Loucy (cell line): ENCODE measurements around the gene TRMT11.

ENCODE experiments used
- H2AFZ ChIP-seq: fragments of 200-600 bp; sonication (generic); 2 replicates; pipeline ENCODE4 v1.6.0; 2016; ENCODE audit warnings: antibody characterized with exemption, mild to moderate bottlenecking, low read length, moderate library complexity
- H3F3A ChIP-seq: fragments of 200-600 bp; 2 replicates; pipeline ENCODE4 v1.6.0; 2016; ENCODE audit warnings: antibody characterized with exemption, low read depth, mild to moderate bottlenecking
- H3K27me3 ChIP-seq: fragments of 200-600 bp; sonication (generic); 2 replicates; pipeline ENCODE4 v1.6.1; 2014; ENCODE audit warnings: low read length, mild to moderate bottlenecking; ENCODE audit not compliant: insufficient read depth, poor library complexity, severe bottlenecking
- H3K36me3 ChIP-seq: fragments of 200-600 bp; sonication (generic); 2 replicates; pipeline ENCODE4 v1.6.1; 2016; ENCODE audit warnings: low read length; ENCODE audit not compliant: insufficient read depth
- H3K4me1 ChIP-seq: fragments of 200-600 bp; sonication (generic); 2 replicates; pipeline ENCODE4 v1.5.1; 2014; ENCODE audit warnings: low read length, mild to moderate bottlenecking; ENCODE audit not compliant: insufficient read depth, poor library complexity, severe bottlenecking
- H3K4me2 ChIP-seq: fragments of 200-600 bp; sonication (generic); 2 replicates; pipeline ENCODE4 v1.6.0; 2014; ENCODE audit warnings: antibody characterized with exemption, low read length, low read depth, mild to moderate bottlenecking; ENCODE audit not compliant: poor library complexity, severe bottlenecking
- H3K4me3 ChIP-seq: fragments of 200-600 bp; sonication (generic); 2 replicates; pipeline ENCODE4 v1.5.1; 2014; ENCODE audit warnings: low read length, mild to moderate bottlenecking, mixed read lengths; ENCODE audit not compliant: poor library complexity, severe bottlenecking
- H3K79me2 ChIP-seq: fragments of 200-600 bp; sonication (generic); 2 replicates; pipeline ENCODE4 v1.6.1; 2014; ENCODE audit warnings: low read length; ENCODE audit not compliant: insufficient read depth
- H3K9ac ChIP-seq: fragments of 200-600 bp; sonication (generic); 2 replicates; pipeline ENCODE4 v1.6.0; 2014; ENCODE audit warnings: mild to moderate bottlenecking, low read depth, low read length, moderate library complexity; ENCODE audit not compliant: poor library complexity, severe bottlenecking
- H3K9me2 ChIP-seq: fragments of 200-600 bp; sonication (generic); replicated peaks from 2 replicates; pipeline ENCODE4 v1.6.1; 2016; ENCODE audit warnings: low read depth, low read length, mixed read lengths
- H3K9me3 ChIP-seq: fragments of 200-600 bp; sonication (generic); 2 replicates; pipeline ENCODE4 v1.6.1; 2014; ENCODE audit warnings: mild to moderate bottlenecking, antibody characterized with exemption, low read length, low read depth; ENCODE audit not compliant: insufficient read depth
- H4K20me1 ChIP-seq: fragments of 200-600 bp; sonication (generic); 2 replicates; pipeline ENCODE4 v1.6.0; 2014; ENCODE audit warnings: antibody characterized with exemption, low read length, mild to moderate bottlenecking; ENCODE audit not compliant: insufficient read depth, poor library complexity, severe bottlenecking
- EZH2phosphoT487 ChIP-seq: fragments of 200-600 bp; IDR thresholded peaks from 2 replicates; pipeline ENCODE4 v1.6.1; 2018; ENCODE audit warnings: antibody characterized with exemption, mild to moderate bottlenecking, moderate library complexity, borderline replicate concordance
- TF ChIP-seq, protein P1 (sequence below): fragments of 200-600 bp; sonication (generic); conservative IDR thresholded peaks from 2 replicates; pipeline ENCODE4 v1.5.1; 2014; ENCODE audit warnings: mild to moderate bottlenecking, antibody characterized with exemption, low read length

Gene TRMT11

GRCh38 chr6:126041516-126041915 is 55.2 kb downstream of the TRMT11 start:
- Histone ChIP-seq H3K4me2 (no peak overlapping the region), H3K9me3 (peaks cover 5% of the 10 kb centered on the region; the same call in 1 of the 2 replicates), H3K36me3 (peaks cover 15% of the 10 kb centered on the region; the same call in 1 of the 2 replicates)

DNA sequence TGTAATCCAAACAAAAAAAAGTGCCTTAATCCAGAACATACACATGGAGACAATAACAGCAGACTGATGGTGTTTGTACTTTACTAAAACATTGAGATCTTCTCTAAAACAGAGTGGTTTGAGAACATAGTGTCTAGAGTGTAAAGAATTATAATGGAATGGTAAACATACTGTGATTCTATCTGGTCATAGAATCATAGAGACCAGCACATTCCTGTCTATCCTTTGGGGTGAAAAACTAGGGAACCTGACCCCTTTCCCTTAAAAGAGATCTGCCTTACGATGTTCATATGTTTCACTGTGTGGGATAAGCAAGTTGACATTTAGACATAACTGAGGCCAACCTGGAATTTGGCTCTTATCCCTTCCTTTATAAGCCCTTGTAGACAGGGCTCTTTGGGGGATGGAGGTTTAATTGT is 55.7 kb downstream of the TRMT11 start:
- H3K9ac ChIP-seq = no peak overlapping the region
- TF ChIP-seq EZH2phosphoT487 = no peak
- TF ChIP-seq, protein P1, sequence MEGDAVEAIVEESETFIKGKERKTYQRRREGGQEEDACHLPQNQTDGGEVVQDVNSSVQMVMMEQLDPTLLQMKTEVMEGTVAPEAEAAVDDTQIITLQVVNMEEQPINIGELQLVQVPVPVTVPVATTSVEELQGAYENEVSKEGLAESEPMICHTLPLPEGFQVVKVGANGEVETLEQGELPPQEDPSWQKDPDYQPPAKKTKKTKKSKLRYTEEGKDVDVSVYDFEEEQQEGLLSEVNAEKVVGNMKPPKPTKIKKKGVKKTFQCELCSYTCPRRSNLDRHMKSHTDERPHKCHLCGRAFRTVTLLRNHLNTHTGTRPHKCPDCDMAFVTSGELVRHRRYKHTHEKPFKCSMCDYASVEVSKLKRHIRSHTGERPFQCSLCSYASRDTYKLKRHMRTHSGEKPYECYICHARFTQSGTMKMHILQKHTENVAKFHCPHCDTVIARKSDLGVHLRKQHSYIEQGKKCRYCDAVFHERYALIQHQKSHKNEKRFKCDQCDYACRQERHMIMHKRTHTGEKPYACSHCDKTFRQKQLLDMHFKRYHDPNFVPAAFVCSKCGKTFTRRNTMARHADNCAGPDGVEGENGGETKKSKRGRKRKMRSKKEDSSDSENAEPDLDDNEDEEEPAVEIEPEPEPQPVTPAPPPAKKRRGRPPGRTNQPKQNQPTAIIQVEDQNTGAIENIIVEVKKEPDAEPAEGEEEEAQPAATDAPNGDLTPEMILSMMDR = no peak
- H2AFZ ChIP-seq = no peak overlapping the region
- no peaks in the 10 kb centered on the region for H3K9me2 ChIP-seq
- peaks cover 15% of the 10 kb centered on the region; the same call in 1 of the 2 replicates for H3K36me3 ChIP-seq
- no peak overlapping the region for H3K4me3 ChIP-seq
- H3F3A ChIP-seq = no peaks in the 10 kb centered on the region
- H3K4me1 ChIP-seq = peaks cover 8% of the 10 kb centered on the region
- H4K20me1 ChIP-seq = no peaks in the 10 kb centered on the region
- H3K27me3 ChIP-seq = no peaks in the 10 kb centered on the region
- H3K4me2 ChIP-seq = no peak overlapping the region
- peaks cover 5% of the 10 kb centered on the region; the same call in 1 of the 2 replicates for H3K9me3 ChIP-seq
- H3K79me2 ChIP-seq = no peaks in the 10 kb centered on the region

More at GRCh38 chr6:126041516-126041915, 55.2 kb downstream of the TRMT11 start:
- Histone ChIP-seq H3K79me2 (no peaks in the 10 kb centered on the region), H3F3A (no peaks in the 10 kb centered on the region), H2AFZ (no peak overlapping the region), H4K20me1 (no peaks in the 10 kb centered on the region), H3K4me3 (no peak overlapping the region), H3K9ac (no peak overlapping the region), H3K4me1 (peaks cover 8% of the 10 kb centered on the region), H3K9me2 (no peaks in the 10 kb centered on the region), H3K27me3 (no peaks in the 10 kb centered on the region)
- TF ChIP-seq EZH2phosphoT487 = no peak
- TF ChIP-seq, protein P1 = no peak

DNA sequence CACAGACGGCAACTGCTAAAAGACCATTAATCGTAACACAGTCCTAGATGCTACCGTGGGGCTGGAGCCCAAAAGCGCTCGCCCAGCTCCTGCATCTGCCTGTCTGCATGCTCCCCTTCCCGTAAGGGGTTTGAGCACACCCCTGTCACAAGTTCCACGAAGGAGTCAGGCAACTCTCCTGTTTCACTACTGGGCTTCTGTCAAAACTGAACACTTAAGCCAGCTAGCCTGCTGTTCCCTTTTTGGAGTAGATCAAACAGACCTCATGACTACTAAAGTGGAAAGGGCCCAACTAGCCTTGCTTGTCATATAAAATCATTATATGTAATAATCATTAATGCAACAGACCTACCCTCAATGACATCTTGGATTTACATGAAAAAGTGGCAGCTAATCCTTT is 61.3 kb downstream of the TRMT11 start:
- H2AFZ ChIP-seq = no peak overlapping the region
- peaks cover 8% of the 10 kb centered on the region; the same call in 1 of the 2 replicates for H3K36me3 ChIP-seq
- H3K4me3 ChIP-seq = no peak overlapping the region
- peaks cover 5% of the 10 kb centered on the region; the same call in 1 of the 2 replicates for H3K9me3 ChIP-seq
- TF ChIP-seq, protein P1 = no peak
- no peak for TF ChIP-seq EZH2phosphoT487
- peaks cover under 1% of the 10 kb centered on the region for H3K4me1 ChIP-seq
- no peaks in the 10 kb centered on the region for H3F3A ChIP-seq
- H3K79me2 ChIP-seq = no peaks in the 10 kb centered on the region
- no peaks in the 10 kb centered on the region for H3K27me3 ChIP-seq
- H3K9ac ChIP-seq = no peak overlapping the region
- no peaks in the 10 kb centered on the region for H4K20me1 ChIP-seq
- no peak overlapping the region for H3K4me2 ChIP-seq
- H3K9me2 ChIP-seq = no peaks in the 10 kb centered on the region
